ENCODE data around the gene TBC1D32. TPM values are rescaled to one million over a fixed set of nuclear protein-coding genes. Genes with fewer than 3 reads are reported as not detected.

The TBC1D32 gene
- polyA plus RNA-seq, 1 donor (not counting 4 experiments of a cell fraction or from before 2014, with no cell fraction given) = 6.7 TPM

DNA sequence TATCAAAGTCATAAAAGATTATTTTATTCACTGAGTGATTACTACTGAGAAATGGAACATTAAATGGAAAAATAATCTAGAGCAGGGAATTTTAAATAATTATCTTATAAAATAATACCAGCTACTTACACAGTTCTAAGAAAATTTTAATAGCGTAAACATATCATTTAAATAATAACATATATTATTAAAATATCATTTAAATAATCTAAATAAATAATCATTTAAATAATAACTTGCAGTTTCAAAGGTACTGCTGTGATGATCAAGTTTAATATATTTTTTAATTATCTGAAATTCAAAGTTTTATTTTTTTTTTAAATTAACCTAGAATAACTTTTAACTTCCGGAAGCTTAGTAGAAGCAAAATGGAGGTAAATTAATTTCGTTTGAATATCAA lies 301.2 kb downstream of the TBC1D32 start:
- TF ChIP-seq EZH2 (IDR thresholded peaks at IDR 0.05; ENCODE audit: low read length) = no peak
- TF ChIP-seq, protein P1, sequence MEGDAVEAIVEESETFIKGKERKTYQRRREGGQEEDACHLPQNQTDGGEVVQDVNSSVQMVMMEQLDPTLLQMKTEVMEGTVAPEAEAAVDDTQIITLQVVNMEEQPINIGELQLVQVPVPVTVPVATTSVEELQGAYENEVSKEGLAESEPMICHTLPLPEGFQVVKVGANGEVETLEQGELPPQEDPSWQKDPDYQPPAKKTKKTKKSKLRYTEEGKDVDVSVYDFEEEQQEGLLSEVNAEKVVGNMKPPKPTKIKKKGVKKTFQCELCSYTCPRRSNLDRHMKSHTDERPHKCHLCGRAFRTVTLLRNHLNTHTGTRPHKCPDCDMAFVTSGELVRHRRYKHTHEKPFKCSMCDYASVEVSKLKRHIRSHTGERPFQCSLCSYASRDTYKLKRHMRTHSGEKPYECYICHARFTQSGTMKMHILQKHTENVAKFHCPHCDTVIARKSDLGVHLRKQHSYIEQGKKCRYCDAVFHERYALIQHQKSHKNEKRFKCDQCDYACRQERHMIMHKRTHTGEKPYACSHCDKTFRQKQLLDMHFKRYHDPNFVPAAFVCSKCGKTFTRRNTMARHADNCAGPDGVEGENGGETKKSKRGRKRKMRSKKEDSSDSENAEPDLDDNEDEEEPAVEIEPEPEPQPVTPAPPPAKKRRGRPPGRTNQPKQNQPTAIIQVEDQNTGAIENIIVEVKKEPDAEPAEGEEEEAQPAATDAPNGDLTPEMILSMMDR (optimal IDR thresholded peaks at IDR 0.05 in 1 of 3, IDR thresholded peaks at IDR 0.05 in 1 of 3, conservative IDR thresholded peaks at IDR 0.05 in 1 of 3; ENCODE audit: extremely low read depth in 1 of 3, insufficient read depth in 2 of 3, low read length in 3 of 3) = no peak
- dilution Hi-C loops (cut with MboI; ENCODE audit: extremely low pct_ligation_motif_present, low sequenced_read_pairs) = no loop called here
- Histone ChIP-seq H3K36me3 (ENCODE audit: control insufficient read depth in 2 of 2, extremely low read depth in 1 of 2, insufficient read depth in 2 of 2, low read length in 2 of 2) (no peaks in the 10 kb centered on the region), H3K4me1 (ENCODE audit: control insufficient read depth, extremely low read depth, insufficient read depth, low read length) (no peaks in the 10 kb centered on the region), H3K9ac (ENCODE audit: control insufficient read depth, extremely low read depth, insufficient read depth, low read length) (no peak overlapping the region), H3K4me2 (ENCODE audit: control insufficient read depth, extremely low read depth, insufficient read depth, low read depth, low read length) (no peak overlapping the region), H3K27ac (ENCODE audit: control insufficient read depth, insufficient read depth, low read length) (no peak overlapping the region), H3K9me1 (ENCODE audit: control insufficient read depth, extremely low read depth, insufficient read depth, low read length) (no peaks in the 10 kb centered on the region), H3K27me3 (ENCODE audit: control insufficient read depth, extremely low read depth, insufficient read depth, low read length) (no peaks in the 10 kb centered on the region), H3K4me3 (ENCODE audit: control insufficient read depth in 2 of 3, extremely low read depth in 1 of 3, insufficient read depth in 2 of 3, low read depth in 1 of 3, low read length in 3 of 3) (no peak overlapping the region), H3K79me2 (ENCODE audit: control insufficient read depth, insufficient read depth, low read length) (no peaks in the 10 kb centered on the region), H3K9me3 (ENCODE audit: control insufficient read depth, low read depth, low read length) (no peaks in the 10 kb centered on the region), H2AFZ (ENCODE audit: control insufficient read depth, low read length) (no peak overlapping the region), H4K20me1 (ENCODE audit: control insufficient read depth, extremely low read depth, insufficient read depth, low read length) (no peaks in the 10 kb centered on the region)
- FAIRE-seq (no peak), DNase-seq (ENCODE audit: low read depth, low spot score) (no peak)

DNA sequence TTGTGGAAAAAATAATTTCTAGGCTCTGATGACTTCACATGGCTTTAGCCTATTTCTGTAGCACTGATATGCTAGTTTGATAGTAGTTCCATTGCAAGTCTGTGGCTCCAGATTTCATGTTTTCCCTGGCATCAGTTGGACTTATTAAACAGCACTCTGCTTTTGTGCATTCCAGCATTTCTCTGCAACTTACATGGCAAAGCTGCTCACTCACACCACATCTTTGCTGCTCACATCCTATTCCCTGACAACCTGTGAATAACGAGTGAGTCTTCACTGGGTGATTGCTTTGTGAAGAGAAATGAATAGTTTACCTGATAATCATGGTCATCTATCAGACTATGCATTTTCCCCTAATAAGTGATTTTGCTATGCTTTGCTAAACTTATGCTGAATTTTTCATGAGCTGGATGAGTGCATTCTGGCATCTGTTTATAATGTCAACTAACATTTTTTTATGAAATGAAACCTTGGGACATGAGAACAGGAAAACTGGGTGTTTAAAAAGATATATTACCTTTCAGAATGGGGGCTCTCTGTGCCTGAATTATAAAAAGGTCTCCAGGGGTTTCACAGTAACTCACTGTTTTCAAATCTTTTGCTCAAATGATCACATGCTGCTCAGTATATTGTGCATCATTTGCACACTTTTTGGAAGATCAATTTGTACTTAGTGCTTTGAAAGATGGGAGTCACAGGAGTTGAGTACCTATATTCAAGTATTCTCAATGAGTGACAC lies 301.8 kb downstream of the TBC1D32 start:
- Histone ChIP-seq H3K27me3 (ENCODE audit: control insufficient read depth, extremely low read depth, insufficient read depth, low read length) (no peaks in the 10 kb centered on the region), H3K4me2 (ENCODE audit: control insufficient read depth, extremely low read depth, insufficient read depth, low read depth, low read length) (no peak overlapping the region), H3K4me1 (ENCODE audit: control insufficient read depth, extremely low read depth, insufficient read depth, low read length) (no peaks in the 10 kb centered on the region), H3K27ac (ENCODE audit: control insufficient read depth, insufficient read depth, low read length) (no peak overlapping the region), H3K9me1 (ENCODE audit: control insufficient read depth, extremely low read depth, insufficient read depth, low read length) (no peaks in the 10 kb centered on the region), H3K36me3 (ENCODE audit: control insufficient read depth in 2 of 2, extremely low read depth in 1 of 2, insufficient read depth in 2 of 2, low read length in 2 of 2) (no peaks in the 10 kb centered on the region), H2AFZ (ENCODE audit: control insufficient read depth, low read length) (no peak overlapping the region), H3K79me2 (ENCODE audit: control insufficient read depth, insufficient read depth, low read length) (no peaks in the 10 kb centered on the region), H3K9me3 (ENCODE audit: control insufficient read depth, low read depth, low read length) (no peaks in the 10 kb centered on the region), H4K20me1 (ENCODE audit: control insufficient read depth, extremely low read depth, insufficient read depth, low read length) (no peaks in the 10 kb centered on the region), H3K4me3 (ENCODE audit: control insufficient read depth in 2 of 3, extremely low read depth in 1 of 3, insufficient read depth in 2 of 3, low read depth in 1 of 3, low read length in 3 of 3) (no peak overlapping the region), H3K9ac (ENCODE audit: control insufficient read depth, extremely low read depth, insufficient read depth, low read length) (no peak overlapping the region)
- FAIRE-seq = no peak
- DNase-seq (ENCODE audit: low read depth, low spot score) = no peak
- dilution Hi-C loops (cut with MboI; ENCODE audit: extremely low pct_ligation_motif_present, low sequenced_read_pairs) = no loop called here
- TF ChIP-seq, protein P1 (optimal IDR thresholded peaks at IDR 0.05 in 1 of 3, IDR thresholded peaks at IDR 0.05 in 1 of 3, conservative IDR thresholded peaks at IDR 0.05 in 1 of 3; ENCODE audit: extremely low read depth in 1 of 3, insufficient read depth in 2 of 3, low read length in 3 of 3) = no peak

Small RNA genes lying within 50 kb of the gene (small RNA-seq; reads per million reads assigned to genes)
- gene RF00019 (ENCODE audit: insufficient read length in 3 of 3, low read depth in 3 of 3, low replicate concordance in 1 of 3) (0 reads per million in 3 experiments), gene RNU6-1286P (ENCODE audit: insufficient read length in 3 of 3, low read depth in 3 of 3, low replicate concordance in 1 of 3) (0 reads per million in 3 experiments)

Other genes with a start within 250 kb of the TBC1D32 start
- gene GJA1, start 101.2 kb upstream of the TBC1D32 start, polyA plus RNA-seq = 114 to 199 TPM (median 164 TPM) in 3 replicates